ENCODE measurements around the gene TRPV4.

- TF ChIP-seq CTCF (conservative IDR thresholded peaks at IDR 0.05) (no peak; the same call in 1 of the 2 replicates), EZH2 (IDR thresholded peaks at IDR 0.05; ENCODE audit: low read depth) (no peak)
These were observed 69.1 kb downstream of the TRPV4 start for GRCh38 chr12:109764123-109764522.

All from PC-9 (cell line).